Non-pigmented ciliary epithelial cell (primary cell): ENCODE data around the gene ITPRIP.

ENCODE experiments used
- DNase-seq: peaks from one replicate; pipeline ENCODE4 v3.0.0-alpha.2; 2010; ENCODE audit warnings: low read depth

The ITPRIP gene

GRCh38 chr10:104340641-104341040, 2.4 kb upstream of the ITPRIP start:
- no peak for DNase-seq

- DNase-seq = no peak
Observed at GRCh38 chr10:104340111-104340526, 1.9 kb upstream of the ITPRIP start.

- no peak for DNase-seq
Observed at GRCh38 chr10:104339469-104340110, 1.3 kb upstream of the ITPRIP start.

GRCh38 chr10:104337521-104337984, 712 bp downstream of the ITPRIP start:
- no peak for DNase-seq

GRCh38 chr10:104336821-104337467, 1.3 kb downstream of the ITPRIP start:
- DNase-seq = no peak

- no peak for DNase-seq
Observed at GRCh38 chr10:104334965-104335650, 3.2 kb downstream of the ITPRIP start.

GRCh38 chr10:104334561-104334960, 3.7 kb downstream of the ITPRIP start:
- no peak for DNase-seq

- no peak for DNase-seq
Observed at GRCh38 chr10:104333728-104334373, 4.4 kb downstream of the ITPRIP start.

- no peak for DNase-seq
Observed at GRCh38 chr10:104333032-104333727, 5.1 kb downstream of the ITPRIP start.

- DNase-seq = no peak
Observed at GRCh38 chr10:104332243-104333031, 5.8 kb downstream of the ITPRIP start.

GRCh38 chr10:104331208-104331838, 6.9 kb downstream of the ITPRIP start:
- peak; percentile 46 for DNase-seq

- DNase-seq = no peak
Observed at GRCh38 chr10:104330168-104331110, 7.8 kb downstream of the ITPRIP start.

GRCh38 chr10:104329735-104330134, 8.5 kb downstream of the ITPRIP start:
- DNase-seq = no peak

- DNase-seq = peak; percentile 85
Observed at GRCh38 chr10:104328896-104329710, 9.2 kb downstream of the ITPRIP start.

- DNase-seq = no peak
Observed at GRCh38 chr10:104328646-104328895, 9.7 kb downstream of the ITPRIP start.

- DNase-seq = peak; percentile 63
Observed at GRCh38 chr10:104327745-104328645, 10.3 kb downstream of the ITPRIP start.

GRCh38 chr10:104326991-104327610, 11.2 kb downstream of the ITPRIP start:
- no peak for DNase-seq
